ENCODE measurements around the gene SUV39H2.
"Not testable (repeated sequence)": the region's sequence is repeated elsewhere in the genome, so short reads cannot be mapped to it uniquely, and the experiment has no call there.

Gene SUV39H2

GRCh38 chr10:14876764-14877163, 1.9 kb upstream of the SUV39H2 start:
- DNase-seq (ENCODE audit: low read depth) = no peak

GRCh38 chr10:14879124-14879927, 660 bp downstream of the SUV39H2 start:
- no peak for DNase-seq (ENCODE audit: low read depth)

GRCh38 chr10:14879928-14880193, 1.2 kb downstream of the SUV39H2 start:
- DNase-seq (ENCODE audit: low read depth) = no peak

- DNase-seq (ENCODE audit: low read depth) = no peak
These were observed 1.6 kb downstream of the SUV39H2 start for GRCh38 chr10:14880229-14880628.

GRCh38 chr10:14884082-14884481, 5.4 kb downstream of the SUV39H2 start:
- DNase-seq (ENCODE audit: low read depth) = no peak

- DNase-seq (ENCODE audit: low read depth) = no peak
These were observed 10.7 kb downstream of the SUV39H2 start for GRCh38 chr10:14889318-14889717.

GRCh38 chr10:14891151-14891550, 12.5 kb downstream of the SUV39H2 start:
- DNase-seq (ENCODE audit: low read depth) = no peak

GRCh38 chr10:14904316-14904732, 25.7 kb downstream of the SUV39H2 start:
- no peak for DNase-seq (ENCODE audit: low read depth)

- DNase-seq (ENCODE audit: low read depth) = no peak
These were observed 26.2 kb downstream of the SUV39H2 start for GRCh38 chr10:14904864-14905263.

GRCh38 chr10:14905890-14906289, 27.2 kb downstream of the SUV39H2 start:
- no peak for DNase-seq (ENCODE audit: low read depth)

- DNase-seq (ENCODE audit: low read depth) = no peak
These were observed 28.1 kb downstream of the SUV39H2 start for GRCh38 chr10:14906765-14907164.

GRCh38 chr10:14907591-14907990, 28.9 kb downstream of the SUV39H2 start:
- not testable (repeated sequence) for DNase-seq (ENCODE audit: low read depth)

- DNase-seq (ENCODE audit: low read depth) = no peak
These were observed 30.4 kb downstream of the SUV39H2 start for GRCh38 chr10:14909101-14909500.

GRCh38 chr10:14910953-14911352, 32.3 kb downstream of the SUV39H2 start:
- DNase-seq (ENCODE audit: low read depth) = no peak

- no peak for DNase-seq (ENCODE audit: low read depth)
These were observed 33.1 kb downstream of the SUV39H2 start for GRCh38 chr10:14911801-14912200.

- no peak for DNase-seq (ENCODE audit: low read depth)
These were observed 37.9 kb downstream of the SUV39H2 start for GRCh38 chr10:14916600-14916999.

- DNase-seq (ENCODE audit: low read depth) = no peak
These were observed 39.2 kb downstream of the SUV39H2 start for GRCh38 chr10:14917827-14918226.

- no peak for DNase-seq (ENCODE audit: low read depth)
These were observed 40.3 kb downstream of the SUV39H2 start for GRCh38 chr10:14918964-14919363.

- no peak for DNase-seq (ENCODE audit: low read depth)
These were observed 45.3 kb downstream of the SUV39H2 start for GRCh38 chr10:14924013-14924412.

- no peak for DNase-seq (ENCODE audit: low read depth)
These were observed 46.6 kb downstream of the SUV39H2 start for GRCh38 chr10:14925268-14925667.

GRCh38 chr10:14926061-14926470, 47.4 kb downstream of the SUV39H2 start:
- no peak for DNase-seq (ENCODE audit: low read depth)

GRCh38 chr10:14926722-14927416, 48.2 kb downstream of the SUV39H2 start:
- DNase-seq (ENCODE audit: low read depth) = no peak

- no peak for DNase-seq (ENCODE audit: low read depth)
These were observed 51.9 kb downstream of the SUV39H2 start for GRCh38 chr10:14930610-14931009.

GRCh38 chr10:14936584-14936983, 57.9 kb downstream of the SUV39H2 start:
- no peak for DNase-seq (ENCODE audit: low read depth)

All from non-pigmented ciliary epithelial cell (primary cell).